Thoracic aorta (tissue), 2 donors: ENCODE data around the gene PAEP. TPM values are rescaled to one million over a fixed set of nuclear protein-coding genes. Genes with fewer than 3 reads are reported as not detected.

ENCODE experiments used
- ATAC-seq: fragments of 150-250 bp; one replicate; pipeline ENCODE4 v1.8.0; 2017; ENCODE audit warnings: low read depth; ENCODE audit not compliant: insufficient number of reproducible peaks, low FRiP score
- DNase-seq: peaks from one replicate; pipeline ENCODE4 v3.0.0-alpha.2; 2020; ENCODE audit warnings: low spot score
- H3K27ac ChIP-seq, 2 donors: fragments of 200-600 bp; sonication (generic); 1 replicate in 1 of 2; 2 replicates in 1 of 2; pipeline ENCODE4 v1.5.1; 2016; ENCODE audit warnings: mild to moderate bottlenecking in 2 of 2, moderate library complexity in 2 of 2
- H3K27me3 ChIP-seq: fragments of 200-600 bp; sonication (generic); replicated peaks from 2 replicates; pipeline ENCODE4 v1.6.0; 2016; ENCODE audit warnings: mild to moderate bottlenecking; ENCODE audit not compliant: insufficient read depth
- H3K36me3 ChIP-seq: fragments of 200-600 bp; sonication (generic); one replicate; pipeline ENCODE4 v1.5.1; 2016
- H3K4me1 ChIP-seq, 2 donors: fragments of 200-600 bp; sonication (generic); 1 replicate in 1 of 2; 2 replicates in 1 of 2; pipeline versions ENCODE4 v1.5.1 to v1.6.0; 2016; ENCODE audit warnings: low read depth in 2 of 2, mild to moderate bottlenecking in 1 of 2; ENCODE audit not compliant: control insufficient read depth in 1 of 2
- H3K4me3 ChIP-seq: fragments of 200-600 bp; sonication (generic); 2 replicates; pipeline ENCODE4 v1.5.1; 2016; ENCODE audit warnings: mild to moderate bottlenecking
- H3K9me3 ChIP-seq: fragments of 200-600 bp; sonication (generic); 2 replicates; pipeline ENCODE4 v1.5.1; 2016
- total RNA-seq, 2 donors: library from RNA; depleted of rRNA; stranded (reverse); fragments of >200 nt; gene quantifications; one replicate each; pipeline versions ENCODE4 v1.1.0 to v1.2.3, GENCODE V29; 2016
- TF ChIP-seq, protein P1 (sequence below): fragments of 200-600 bp; sonication (generic); IDR thresholded peaks from one replicate; pipeline ENCODE4 v1.5.1; 2019; ENCODE audit warnings: antibody characterized with exemption

The PAEP gene
- total RNA-seq, 2 donors from 2014 or later, result not detected

DNA sequence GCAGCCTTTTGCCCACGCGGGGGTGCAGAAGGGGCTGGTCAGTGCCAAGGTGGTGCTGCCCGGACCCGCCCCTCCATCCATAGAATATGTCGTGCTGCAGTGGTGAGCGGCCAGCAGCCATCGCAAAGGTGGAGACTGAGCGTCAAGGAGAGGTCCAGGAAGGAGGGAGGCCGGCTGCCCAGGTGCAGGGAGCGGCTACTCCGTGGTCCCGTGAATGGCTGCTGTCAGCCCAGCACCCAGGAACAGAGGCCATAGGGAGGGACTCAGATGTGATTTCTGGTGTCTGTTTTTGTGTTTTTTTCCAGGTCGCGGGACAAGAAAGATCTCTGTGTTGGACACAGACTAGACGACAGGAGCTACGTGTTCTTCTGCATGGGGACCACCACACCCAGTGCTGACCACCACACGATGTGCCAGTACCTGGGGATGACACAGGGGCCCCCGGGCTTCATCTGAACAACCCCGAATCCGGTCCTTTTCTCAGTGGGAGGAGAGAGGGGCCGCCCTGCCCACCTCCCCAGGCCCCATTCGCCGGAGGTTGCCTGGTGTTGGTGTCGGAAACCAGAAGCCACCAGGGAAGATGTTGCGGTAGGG lies 29.0 kb downstream of the PAEP start:
- TF ChIP-seq, protein P1, sequence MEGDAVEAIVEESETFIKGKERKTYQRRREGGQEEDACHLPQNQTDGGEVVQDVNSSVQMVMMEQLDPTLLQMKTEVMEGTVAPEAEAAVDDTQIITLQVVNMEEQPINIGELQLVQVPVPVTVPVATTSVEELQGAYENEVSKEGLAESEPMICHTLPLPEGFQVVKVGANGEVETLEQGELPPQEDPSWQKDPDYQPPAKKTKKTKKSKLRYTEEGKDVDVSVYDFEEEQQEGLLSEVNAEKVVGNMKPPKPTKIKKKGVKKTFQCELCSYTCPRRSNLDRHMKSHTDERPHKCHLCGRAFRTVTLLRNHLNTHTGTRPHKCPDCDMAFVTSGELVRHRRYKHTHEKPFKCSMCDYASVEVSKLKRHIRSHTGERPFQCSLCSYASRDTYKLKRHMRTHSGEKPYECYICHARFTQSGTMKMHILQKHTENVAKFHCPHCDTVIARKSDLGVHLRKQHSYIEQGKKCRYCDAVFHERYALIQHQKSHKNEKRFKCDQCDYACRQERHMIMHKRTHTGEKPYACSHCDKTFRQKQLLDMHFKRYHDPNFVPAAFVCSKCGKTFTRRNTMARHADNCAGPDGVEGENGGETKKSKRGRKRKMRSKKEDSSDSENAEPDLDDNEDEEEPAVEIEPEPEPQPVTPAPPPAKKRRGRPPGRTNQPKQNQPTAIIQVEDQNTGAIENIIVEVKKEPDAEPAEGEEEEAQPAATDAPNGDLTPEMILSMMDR, result no peak
- Histone ChIP-seq H3K36me3 (no peaks in the 10 kb centered on the region), H3K27ac (no peak overlapping the region), H3K4me3 (no peak overlapping the region), H3K9me3 (no peaks in the 10 kb centered on the region), H3K4me1 (no peaks in the 10 kb centered on the region), H3K27me3 (no peaks in the 10 kb centered on the region)
- no peak for ATAC-seq
- no peak for DNase-seq

DNA sequence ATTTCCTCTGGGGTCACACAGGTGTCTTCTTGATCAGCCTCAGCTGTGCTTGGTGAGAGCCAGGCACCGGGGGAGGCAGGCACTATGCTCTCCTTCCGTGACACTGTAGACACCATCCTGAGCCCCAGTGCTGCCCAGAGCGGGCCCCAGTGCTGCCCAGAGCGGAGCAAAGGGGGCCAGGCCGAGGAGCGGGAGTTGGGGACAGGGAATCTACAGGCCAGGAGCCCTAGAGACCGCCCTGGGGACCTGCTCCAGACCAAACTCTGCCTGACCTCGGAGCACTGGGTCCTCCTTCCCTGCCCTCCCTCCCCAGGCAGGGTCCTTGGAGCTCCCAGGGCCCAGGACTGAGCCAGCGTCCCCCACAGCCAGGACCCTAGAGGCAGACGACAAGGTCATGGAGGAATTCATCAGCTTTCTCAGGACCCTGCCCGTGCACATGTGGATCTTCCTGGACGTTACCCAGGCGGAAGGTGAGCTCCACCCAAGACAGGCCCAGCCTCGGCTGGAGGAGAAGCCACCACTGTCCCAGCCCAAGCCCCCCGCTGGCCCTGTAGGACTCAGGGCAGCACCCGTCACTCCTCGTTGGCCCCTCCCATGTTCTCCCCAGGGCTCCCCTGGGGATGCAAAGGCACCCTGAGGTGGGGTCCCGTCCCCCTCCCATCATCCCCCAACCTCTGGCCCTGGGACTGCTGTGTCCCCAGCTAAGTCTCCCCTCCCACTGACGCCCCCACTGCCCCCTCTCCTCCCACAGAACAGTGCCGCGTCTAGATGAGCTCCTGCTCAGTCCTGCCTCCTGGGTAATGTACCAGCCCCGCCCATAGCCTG lies 30.2 kb downstream of the PAEP start:
- Histone ChIP-seq H3K36me3 (no peaks in the 10 kb centered on the region), H3K4me3 (no peak overlapping the region), H3K27ac (no peak overlapping the region), H3K4me1 (no peaks in the 10 kb centered on the region), H3K27me3 (no peaks in the 10 kb centered on the region), H3K9me3 (no peaks in the 10 kb centered on the region)
- TF ChIP-seq, protein P1, result no peak
- ATAC-seq (no peak), DNase-seq (no peak)

DNA sequence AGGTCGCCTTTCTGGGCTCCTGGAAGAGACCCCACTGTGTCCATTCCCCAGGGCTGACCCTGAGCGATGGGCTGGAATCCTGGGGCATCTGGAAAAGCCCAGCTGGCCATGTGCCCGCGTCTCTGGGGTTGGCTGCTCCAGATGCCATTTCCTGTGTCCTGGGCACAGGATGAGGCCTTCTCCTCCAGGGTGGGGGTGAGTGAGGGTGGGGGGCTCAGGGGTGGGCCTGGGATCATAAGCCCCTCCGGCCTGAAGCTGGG lies 30.7 kb downstream of the PAEP start:
- Histone ChIP-seq H3K9me3 (no peaks in the 10 kb centered on the region), H3K36me3 (no peaks in the 10 kb centered on the region), H3K4me3 (no peak overlapping the region), H3K27ac (no peak overlapping the region), H3K27me3 (no peaks in the 10 kb centered on the region), H3K4me1 (no peaks in the 10 kb centered on the region)
- ATAC-seq, result no peak
- TF ChIP-seq, protein P1, result no peak
- no peak for DNase-seq

DNA sequence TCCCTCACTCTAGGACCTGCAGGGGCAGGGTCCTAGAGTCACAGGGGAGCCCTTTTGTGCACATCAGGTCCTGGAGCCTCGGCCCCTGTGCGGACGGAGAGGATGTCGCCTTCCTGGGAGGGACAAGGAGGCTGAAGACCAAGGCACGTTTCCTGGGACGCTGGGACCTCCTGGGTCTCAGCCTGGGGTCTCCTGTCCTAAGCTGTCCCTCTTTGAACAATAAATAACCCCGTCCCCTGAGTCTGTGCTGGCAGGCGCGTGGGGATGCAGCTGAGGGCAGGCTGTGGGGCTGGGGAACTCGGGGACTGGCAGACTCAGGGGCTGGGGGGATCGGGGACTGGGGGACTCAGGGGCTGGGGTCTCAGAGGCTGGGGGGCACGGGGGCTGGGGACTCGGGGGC lies 31.1 kb downstream of the PAEP start:
- H3K4me1 ChIP-seq, result no peaks in the 10 kb centered on the region
- TF ChIP-seq, protein P1, result no peak
- no peaks in the 10 kb centered on the region for H3K9me3 ChIP-seq
- no peak for DNase-seq
- no peaks in the 10 kb centered on the region for H3K36me3 ChIP-seq
- no peak overlapping the region for H3K27ac ChIP-seq
- H3K4me3 ChIP-seq, result no peak overlapping the region
- H3K27me3 ChIP-seq, result no peaks in the 10 kb centered on the region
- no peak for ATAC-seq

DNA sequence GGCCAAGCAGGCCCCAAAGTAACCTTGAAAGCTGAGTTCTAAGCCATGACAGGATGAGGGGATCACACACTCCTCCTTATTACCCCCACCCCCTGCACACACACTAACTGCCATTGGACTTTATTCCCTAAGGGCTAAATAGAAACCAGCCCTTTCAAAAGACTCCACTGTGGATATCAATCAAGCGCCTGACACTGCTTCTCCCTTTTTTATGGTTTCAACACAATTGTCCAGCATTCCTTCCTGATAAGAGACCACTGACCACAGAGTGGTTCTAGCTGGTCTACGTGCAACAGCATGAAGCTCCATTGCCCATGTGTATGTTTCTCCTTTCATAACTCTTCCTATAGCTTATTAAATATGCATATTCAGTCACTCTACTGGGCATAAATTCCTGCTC lies 34.7 kb downstream of the PAEP start:
- no peak overlapping the region for H3K4me3 ChIP-seq
- H3K4me1 ChIP-seq, result no peaks in the 10 kb centered on the region
- no peak for ATAC-seq
- DNase-seq, result no peak
- TF ChIP-seq, protein P1, result no peak
- H3K27ac ChIP-seq, result no peak overlapping the region
- H3K9me3 ChIP-seq, result no peaks in the 10 kb centered on the region
- H3K36me3 ChIP-seq, result no peaks in the 10 kb centered on the region
- H3K27me3 ChIP-seq, result no peaks in the 10 kb centered on the region
